Psoas muscle (tissue), 8 donors: Measurements from ENCODE around the gene IRX2. TPM values are rescaled to one million over a fixed set of nuclear protein-coding genes. Genes with fewer than 3 reads are reported as not detected.

Source experiments
- ATAC-seq, 4 donors: fragments of 200-7000 bp; cut with Tn5 transposase; one replicate each; pipeline ENCODE4 v1.9.1; 2020; ENCODE audit warnings: moderate library complexity in 3 of 4, mild to moderate bottlenecking in 2 of 4
- DNase-seq, 2 donors: peaks; one replicate each; pipeline ENCODE4 v3.0.0-alpha.2; 2020
- H3K27ac ChIP-seq: fragments of 200-600 bp; one replicate; pipeline ENCODE4 v1.8.0; 2022
- H3K27me3 ChIP-seq, 3 donors: fragments of 200-600 bp in 1 of 3; one replicate each; pipeline versions ENCODE4 v1.6.1 to v1.8.0; 2013 to 2022; ENCODE audit warnings: low read length in 2 of 3, mild to moderate bottlenecking in 2 of 3, moderate library complexity in 1 of 3; ENCODE audit not compliant: insufficient read depth in 3 of 3
- H3K36me3 ChIP-seq, 2 donors: fragments of 200-600 bp in 1 of 2; one replicate each; pipeline versions ENCODE4 v1.6.1 to v1.8.0; 2013 to 2022; ENCODE audit warnings: low read depth in 1 of 2, mild to moderate bottlenecking in 1 of 2, moderate library complexity in 1 of 2; ENCODE audit not compliant: insufficient read depth in 1 of 2
- H3K4me1 ChIP-seq: fragments of 200-600 bp; one replicate; pipeline ENCODE4 v1.8.0; 2022
- H3K4me3 ChIP-seq: fragments of 200-600 bp; one replicate; pipeline ENCODE4 v1.8.0; 2022; ENCODE audit warnings: mild to moderate bottlenecking
- H3K9me3 ChIP-seq: fragments of 200-600 bp; one replicate; pipeline ENCODE4 v1.8.0; 2022
- CTCF ChIP-seq: fragments of 200-600 bp; IDR thresholded peaks from one replicate; pipeline ENCODE4 v1.8.0; 2022; ENCODE audit warnings: antibody characterized with exemption
- WGBS, 3 donors: extraction: QIAGEN DNeasy Blood & Tissue Kit; methylation state at CpG; one replicate each; pipeline versions ENCODE4 v1.1.6 to v1.1.7; 2013; 5-methylcytosine and 5-hydroxymethylcytosine counted together
- intact Hi-C, 2 donors: fragments of 100-400 bp; cut with DNase I; formaldehyde crosslinking; loops; one replicate each; pipeline versions ENCODE4 v1.11.0 to v1.14.2; 2022
- polyA plus RNA-seq, 3 donors: library from polyadenylated mRNA; stranded (reverse); fragments of 200-250 nt; gene quantifications; one replicate each; pipeline ENCODE4 v1.2.3, GENCODE V29; 2013
- total RNA-seq, 4 donors: library from RNA; stranded (reverse); fragmentation: NEBNext Ultra II Directional in 2 of 4; extraction: Animal tissue kit (Norgen Biotek cat#: 25700) in 2 of 4; gene quantifications; one replicate each; pipeline versions ENCODE4 v1.2.1 to v1.2.4, GENCODE V29; 2021 to 2023
- donor health status: healthy with polysubstance abuse.
- donor health status: DM: no; HTN: no; CAD: no; lungs with moderate emphysema.
- donor health status: Bipolar disorder and iron deficiency.
- donor health status: healthy.
- donor health status: DM: yes; HTN: yes; CAD: no.
- donor health status: DM: no; HTN: no; CAD: no.
- donor health status: DM: no; HTN: no; CAD: no.
- donor health status: DM: yes; HTN: yes; CAD: no.

The IRX2 gene
- total and polyA plus RNA-seq, 7 donors = 0.03 to 0.17 (median 0.08) TPM; not detected in 3

- Histone ChIP-seq H3K4me1 (no peaks in the 10 kb centered on the region), H3K4me3 (no peak overlapping the region), H3K9me3 (no peaks in the 10 kb centered on the region), H3K27ac (no peak overlapping the region), H3K36me3 (no peaks in the 10 kb centered on the region), H3K27me3 (peaks cover 0 to 30% (median 19%) of the 10 kb centered on the region in 3 donors)
- ATAC-seq (no peak), DNase-seq (no peak)
- intact Hi-C loops = no loop called here
- no peak for TF ChIP-seq CTCF
- 27 to 34% (median 30%) methylated on average over 4 of the region's 4 CpGs for WGBS, 3 donors
Measured at GRCh38 chr5:2761921-2762488, 10.5 kb upstream of the IRX2 start.

GRCh38 chr5:2759696-2760461 is 8.4 kb upstream of the IRX2 start:
- WGBS, 3 donors = 71 to 72% (median 72%) methylated on average over 11 of the region's 11 CpGs
- Histone ChIP-seq H3K36me3 (no peaks in the 10 kb centered on the region), H3K27ac (no peak overlapping the region), H3K27me3 (peaks cover 0 to 52% (median 37%) of the 10 kb centered on the region in 3 donors), H3K4me1 (no peaks in the 10 kb centered on the region), H3K4me3 (no peak overlapping the region), H3K9me3 (no peaks in the 10 kb centered on the region)
- no peak for ATAC-seq
- intact Hi-C loops = no loop called here
- TF ChIP-seq CTCF = no peak
- DNase-seq = no peak

- no peaks in the 10 kb centered on the region for H3K4me1 ChIP-seq
- DNase-seq (no peak), ATAC-seq (no peak)
- no peak overlapping the region for H3K27ac ChIP-seq
- intact Hi-C loops = no loop called here
- no peak for TF ChIP-seq CTCF
- WGBS, 3 donors = 75 to 82% (median 79%) methylated on average over 3 of the region's 3 CpGs
- H3K36me3 ChIP-seq = no peaks in the 10 kb centered on the region
- H3K4me3 ChIP-seq = no peak overlapping the region
- peaks cover 0 to 60% (median 40%) of the 10 kb centered on the region in 3 donors for H3K27me3 ChIP-seq
- H3K9me3 ChIP-seq = no peaks in the 10 kb centered on the region
Measured at GRCh38 chr5:2759091-2759490, 7.6 kb upstream of the IRX2 start.

GRCh38 chr5:2758632-2759031 is 7.2 kb upstream of the IRX2 start:
- ATAC-seq (no peak), DNase-seq (no peak)
- no peaks in the 10 kb centered on the region for H3K36me3 ChIP-seq
- H3K27ac ChIP-seq = no peak overlapping the region
- no peaks in the 10 kb centered on the region for H3K9me3 ChIP-seq
- no peak for TF ChIP-seq CTCF
- H3K4me1 ChIP-seq = no peaks in the 10 kb centered on the region
- H3K4me3 ChIP-seq = no peak overlapping the region
- intact Hi-C loops = no loop called here
- peaks cover 0 to 64% (median 39%) of the 10 kb centered on the region in 3 donors for H3K27me3 ChIP-seq
- 73 to 87% (median 77%) methylated on average over 6 of the region's 6 CpGs for whole genome bisulfite sequencing, 3 donors
